GM15510 (cell line): ENCODE data around the gene MAPKAP1.

Experiments used
- POLR2A ChIP-seq: IDR thresholded peaks from 3 replicates; pipeline ENCODE4 v1.6.1; 2011; ENCODE audit warnings: borderline replicate concordance; ENCODE audit not compliant: insufficient read length; ENCODE audit errors: extremely low read depth

The MAPKAP1 gene

GRCh38 chr9:125745682-125746016, 38.6 kb upstream of the MAPKAP1 start:
- TF ChIP-seq POLR2A = no peak

- no peak for TF ChIP-seq POLR2A
These were observed 38.0 kb upstream of the MAPKAP1 start for GRCh38 chr9:125745018-125745417.

- no peak for TF ChIP-seq POLR2A
These were observed 37.6 kb upstream of the MAPKAP1 start for GRCh38 chr9:125744616-125745015.

GRCh38 chr9:125743682-125744428, 36.8 kb upstream of the MAPKAP1 start:
- no peak for TF ChIP-seq POLR2A

- TF ChIP-seq POLR2A = no peak
These were observed 35.6 kb upstream of the MAPKAP1 start for GRCh38 chr9:125742657-125743056.

GRCh38 chr9:125739436-125739835, 32.4 kb upstream of the MAPKAP1 start:
- no peak for TF ChIP-seq POLR2A

GRCh38 chr9:125732562-125732961, 25.6 kb upstream of the MAPKAP1 start:
- no peak for TF ChIP-seq POLR2A

GRCh38 chr9:125730168-125730567, 23.2 kb upstream of the MAPKAP1 start:
- TF ChIP-seq POLR2A = no peak

GRCh38 chr9:125726456-125727132, 19.6 kb upstream of the MAPKAP1 start:
- no peak for TF ChIP-seq POLR2A

GRCh38 chr9:125707472-125707804, 430 bp upstream of the MAPKAP1 start:
- no peak for TF ChIP-seq POLR2A

GRCh38 chr9:125705893-125706292, 1.1 kb downstream of the MAPKAP1 start:
- no peak for TF ChIP-seq POLR2A

- no peak for TF ChIP-seq POLR2A
These were observed 3.3 kb downstream of the MAPKAP1 start for GRCh38 chr9:125703662-125704061.

- no peak for TF ChIP-seq POLR2A
These were observed 5.7 kb downstream of the MAPKAP1 start for GRCh38 chr9:125701351-125701750.

GRCh38 chr9:125700791-125701190, 6.2 kb downstream of the MAPKAP1 start:
- TF ChIP-seq POLR2A = no peak

- no peak for TF ChIP-seq POLR2A
These were observed 7.1 kb downstream of the MAPKAP1 start for GRCh38 chr9:125699870-125700269.

GRCh38 chr9:125696106-125696647, 10.8 kb downstream of the MAPKAP1 start:
- TF ChIP-seq POLR2A = no peak
